ENCODE results near the gene ZER1.

GRCh38 chr9:128731093-128731492, 40.6 kb downstream of the ZER1 start:
- no peak for TF ChIP-seq CTCF (IDR thresholded peaks at IDR 0.05)
- no peak for TF ChIP-seq EZH2phosphoT487 (IDR thresholded peaks at IDR 0.05)
- no peak for TF ChIP-seq EZH2 (IDR thresholded peaks at IDR 0.05)

All from neural progenitor cell (in vitro differentiated cells).